ENCODE results near the gene C12orf75. TPM values are rescaled to one million over a fixed set of nuclear protein-coding genes. Genes with fewer than 3 reads are reported as not detected.
A peak's percentile ranks its signal among the peaks of the same experiment; 100 is the strongest.
"Not testable (repeated sequence)": the region's sequence is repeated elsewhere in the genome, so short reads cannot be mapped to it uniquely, and the experiment has no call there.

Gene C12orf75
- total and polyA plus RNA-seq, 4 donors, result 36.3 to 75.4 (median 47.3) TPM

- no CpG with 5 or more reads among the region's 1 CpG for WGBS (ENCODE audit: insufficient coverage)
- no peak overlapping the region for H3K4me3 ChIP-seq (ENCODE audit: low read depth, low read length)
- DNase-seq (ENCODE audit: low read depth in 4 of 6, low spot score in 6 of 6), result no peak
- no peaks in the 10 kb centered on the region for H3K9me3 ChIP-seq (ENCODE audit: control insufficient read depth, insufficient read depth, low read length)
- no peak overlapping the region for H3K27ac ChIP-seq (ENCODE audit: low read depth, low read length)
- H3K27me3 ChIP-seq (ENCODE audit: control insufficient read depth, insufficient read depth, low read length), result no peaks in the 10 kb centered on the region
- no peaks in the 10 kb centered on the region for H3K4me1 ChIP-seq (ENCODE audit: control insufficient read depth, insufficient read depth, low read length)
- H3K36me3 ChIP-seq (ENCODE audit: control insufficient read depth, insufficient read depth, low read length), result no peaks in the 10 kb centered on the region
Observed at GRCh38 chr12:105292705-105293104, 37.8 kb upstream of the C12orf75 start.

- Histone ChIP-seq H3K4me3 (ENCODE audit: low read depth, low read length) (no peak overlapping the region), H3K27me3 (ENCODE audit: control insufficient read depth, insufficient read depth, low read length) (no peaks in the 10 kb centered on the region), H3K9me3 (ENCODE audit: control insufficient read depth, insufficient read depth, low read length) (no peaks in the 10 kb centered on the region), H3K27ac (ENCODE audit: low read depth, low read length) (no peak overlapping the region), H3K4me1 (ENCODE audit: control insufficient read depth, insufficient read depth, low read length) (no peaks in the 10 kb centered on the region), H3K36me3 (ENCODE audit: control insufficient read depth, insufficient read depth, low read length) (no peaks in the 10 kb centered on the region)
- DNase-seq (ENCODE audit: low read depth in 4 of 6, low spot score in 6 of 6), result no peak
Observed at GRCh38 chr12:105293187-105293586, 37.3 kb upstream of the C12orf75 start.

DNA sequence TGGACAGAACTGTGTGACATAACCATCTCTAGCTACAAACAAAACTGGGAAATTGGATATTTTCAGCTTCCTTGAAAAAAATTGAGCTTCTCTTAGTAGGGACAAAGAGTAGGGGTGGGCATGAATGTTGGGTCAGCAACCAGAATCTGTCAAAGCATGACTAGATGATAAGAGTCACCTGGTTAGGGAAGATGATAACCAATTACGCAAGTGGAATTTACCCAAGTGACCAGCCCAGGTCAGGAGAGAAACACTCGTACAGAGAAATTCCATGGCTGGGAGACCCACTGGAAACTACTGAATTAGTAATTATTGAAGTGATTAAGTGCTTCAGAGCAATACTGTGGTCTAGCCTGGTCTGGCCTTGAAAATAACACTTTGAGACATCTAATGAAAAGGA is 36.3 kb upstream of the C12orf75 start:
- Histone ChIP-seq H3K27me3 (ENCODE audit: control insufficient read depth, insufficient read depth, low read length) (no peaks in the 10 kb centered on the region), H3K9me3 (ENCODE audit: control insufficient read depth, insufficient read depth, low read length) (no peaks in the 10 kb centered on the region), H3K4me3 (ENCODE audit: low read depth, low read length) (no peak overlapping the region), H3K4me1 (ENCODE audit: control insufficient read depth, insufficient read depth, low read length) (no peaks in the 10 kb centered on the region), H3K27ac (ENCODE audit: low read depth, low read length) (no peak overlapping the region), H3K36me3 (ENCODE audit: control insufficient read depth, insufficient read depth, low read length) (no peaks in the 10 kb centered on the region)
- no peak for DNase-seq (ENCODE audit: low read depth in 4 of 6, low spot score in 6 of 6)
- WGBS (ENCODE audit: insufficient coverage), result 100% methylated on average over 2 of the region's 2 CpGs

DNA sequence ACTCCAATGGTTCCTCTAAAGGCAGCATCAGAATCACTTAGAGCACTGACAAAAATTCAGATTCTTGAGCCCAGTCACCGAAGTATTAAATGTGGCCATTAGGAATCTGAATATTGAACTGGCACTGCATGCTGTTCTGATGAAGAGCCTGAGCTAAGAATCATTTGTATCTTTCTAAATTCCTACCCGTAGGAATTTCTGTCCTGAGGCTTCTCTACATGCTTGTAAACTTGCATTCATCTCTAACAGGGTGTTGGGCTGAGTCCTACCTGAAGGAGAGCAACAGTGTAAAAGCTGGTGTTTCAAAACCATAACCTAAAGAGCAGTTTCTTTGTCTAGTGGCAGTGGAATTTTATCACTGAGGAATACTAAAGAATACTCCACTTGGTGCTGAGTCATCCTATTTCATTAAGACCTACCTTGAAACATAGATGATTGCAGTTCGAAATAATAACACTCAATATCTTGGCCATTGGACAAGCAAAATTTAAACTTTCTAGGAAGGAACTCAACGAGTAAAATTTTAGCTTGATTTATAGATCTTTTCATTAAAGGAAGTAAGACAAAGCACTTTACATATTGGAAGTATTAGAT is 35.5 kb upstream of the C12orf75 start:
- Histone ChIP-seq H3K27me3 (ENCODE audit: control insufficient read depth, insufficient read depth, low read length) (no peaks in the 10 kb centered on the region), H3K4me1 (ENCODE audit: control insufficient read depth, insufficient read depth, low read length) (no peaks in the 10 kb centered on the region), H3K36me3 (ENCODE audit: control insufficient read depth, insufficient read depth, low read length) (no peaks in the 10 kb centered on the region), H3K4me3 (ENCODE audit: low read depth, low read length) (no peak overlapping the region), H3K27ac (ENCODE audit: low read depth, low read length) (no peak overlapping the region), H3K9me3 (ENCODE audit: control insufficient read depth, insufficient read depth, low read length) (no peaks in the 10 kb centered on the region)
- WGBS (ENCODE audit: insufficient coverage), result 83% methylated on average over 1 of the region's 4 CpGs
- no peak for DNase-seq (ENCODE audit: low read depth in 4 of 6, low spot score in 6 of 6)

- H3K4me1 ChIP-seq (ENCODE audit: control insufficient read depth, insufficient read depth, low read length), result no peaks in the 10 kb centered on the region
- H3K36me3 ChIP-seq (ENCODE audit: control insufficient read depth, insufficient read depth, low read length), result no peaks in the 10 kb centered on the region
- no peaks in the 10 kb centered on the region for H3K27me3 ChIP-seq (ENCODE audit: control insufficient read depth, insufficient read depth, low read length)
- 0% methylated on average over 1 of the region's 8 CpGs for WGBS (ENCODE audit: insufficient coverage)
- no peaks in the 10 kb centered on the region for H3K9me3 ChIP-seq (ENCODE audit: control insufficient read depth, insufficient read depth, low read length)
- H3K27ac ChIP-seq (ENCODE audit: low read depth, low read length), result no peak overlapping the region
- DNase-seq (ENCODE audit: low read depth in 4 of 6, low spot score in 6 of 6), result peak in 2 of 6 donors; percentile 19 to 22
- no peak overlapping the region for H3K4me3 ChIP-seq (ENCODE audit: low read depth, low read length)
Observed at GRCh38 chr12:105296116-105297089, 34.1 kb upstream of the C12orf75 start.

DNA sequence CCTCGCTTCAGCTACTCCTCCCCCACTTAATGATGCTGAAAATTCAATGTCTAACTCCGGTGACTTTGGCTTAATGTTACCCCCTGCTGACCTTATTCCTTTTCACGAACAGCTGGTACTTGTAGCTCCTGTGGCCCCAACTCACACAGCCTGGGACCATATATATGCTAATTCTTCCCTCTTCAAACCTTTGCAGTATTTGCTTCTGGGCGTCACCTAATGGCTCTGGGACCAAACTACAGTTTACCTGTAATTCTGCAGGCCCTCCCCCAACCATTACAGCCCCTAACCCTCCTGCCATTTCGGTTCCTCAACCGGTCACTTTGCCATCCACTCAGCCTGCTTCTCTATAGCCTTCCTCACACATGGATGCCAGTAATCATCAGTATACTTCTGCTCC is 29.6 kb upstream of the C12orf75 start:
- 83% methylated on average over 6 of the region's 6 CpGs for WGBS (ENCODE audit: insufficient coverage)
- DNase-seq (ENCODE audit: low read depth in 4 of 6, low spot score in 6 of 6), result no peak
- H3K36me3 ChIP-seq (ENCODE audit: control insufficient read depth, insufficient read depth, low read length), result no peaks in the 10 kb centered on the region

GRCh38 chr12:105301696-105302095 is 28.8 kb upstream of the C12orf75 start:
- DNase-seq (ENCODE audit: low read depth in 4 of 6, low spot score in 6 of 6), result peak in 1 of 6 donors; percentile 32
- H3K27me3 ChIP-seq (ENCODE audit: control insufficient read depth, insufficient read depth, low read length), result no peaks in the 10 kb centered on the region
- no peak overlapping the region for H3K27ac ChIP-seq (ENCODE audit: low read depth, low read length)
- H3K4me3 ChIP-seq (ENCODE audit: low read depth, low read length), result no peak overlapping the region
- no peaks in the 10 kb centered on the region for H3K36me3 ChIP-seq (ENCODE audit: control insufficient read depth, insufficient read depth, low read length)
- WGBS (ENCODE audit: insufficient coverage), result 80% methylated on average over 1 of the region's 5 CpGs
- H3K4me1 ChIP-seq (ENCODE audit: control insufficient read depth, insufficient read depth, low read length), result no peaks in the 10 kb centered on the region
- no peaks in the 10 kb centered on the region for H3K9me3 ChIP-seq (ENCODE audit: control insufficient read depth, insufficient read depth, low read length)

More for the DNA sequence above, 29.6 kb upstream of the C12orf75 start:
- H3K4me1 ChIP-seq (ENCODE audit: control insufficient read depth, insufficient read depth, low read length), result no peaks in the 10 kb centered on the region
- no peak overlapping the region for H3K4me3 ChIP-seq (ENCODE audit: low read depth, low read length)
- H3K27me3 ChIP-seq (ENCODE audit: control insufficient read depth, insufficient read depth, low read length), result no peaks in the 10 kb centered on the region
- H3K27ac ChIP-seq (ENCODE audit: low read depth, low read length), result no peak overlapping the region
- H3K9me3 ChIP-seq (ENCODE audit: control insufficient read depth, insufficient read depth, low read length), result no peaks in the 10 kb centered on the region

- H3K27me3 ChIP-seq (ENCODE audit: control insufficient read depth, insufficient read depth, low read length); H3K27ac ChIP-seq (ENCODE audit: low read depth, low read length); DNase-seq (ENCODE audit: low read depth in 4 of 6, low spot score in 6 of 6); H3K4me3 ChIP-seq (ENCODE audit: low read depth, low read length); H3K9me3 ChIP-seq (ENCODE audit: control insufficient read depth, insufficient read depth, low read length); H3K36me3 ChIP-seq (ENCODE audit: control insufficient read depth, insufficient read depth, low read length); H3K4me1 ChIP-seq (ENCODE audit: control insufficient read depth, insufficient read depth, low read length): not testable (repeated sequence)
- 89% methylated on average over 1 of the region's 7 CpGs for WGBS (ENCODE audit: insufficient coverage)
Observed at GRCh38 chr12:105302986-105303385, 27.5 kb upstream of the C12orf75 start.

DNA sequence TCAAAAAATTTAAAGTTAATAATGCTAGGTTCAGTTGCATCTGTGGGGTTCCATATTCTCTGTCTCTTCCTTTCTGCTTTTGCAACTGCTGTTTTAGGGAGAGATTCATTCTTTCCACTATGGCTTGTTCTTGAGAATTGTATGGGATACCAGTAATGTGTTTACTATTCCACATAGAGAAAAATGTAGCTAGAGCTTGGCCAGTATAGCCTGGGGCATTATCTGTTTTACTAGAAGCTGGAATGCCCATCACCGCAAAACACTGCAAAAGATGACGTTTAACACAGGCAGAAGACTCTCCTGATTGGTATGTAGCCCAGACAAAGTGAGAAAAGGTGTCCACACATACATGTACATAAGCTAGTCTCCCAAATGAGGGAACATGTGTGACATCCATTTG is 25.9 kb upstream of the C12orf75 start:
- not testable (repeated sequence) for H3K4me3 ChIP-seq (ENCODE audit: low read depth, low read length); H3K36me3 ChIP-seq (ENCODE audit: control insufficient read depth, insufficient read depth, low read length); H3K9me3 ChIP-seq (ENCODE audit: control insufficient read depth, insufficient read depth, low read length); H3K4me1 ChIP-seq (ENCODE audit: control insufficient read depth, insufficient read depth, low read length); DNase-seq (ENCODE audit: low read depth in 4 of 6, low spot score in 6 of 6); H3K27ac ChIP-seq (ENCODE audit: low read depth, low read length); H3K27me3 ChIP-seq (ENCODE audit: control insufficient read depth, insufficient read depth, low read length)
- WGBS (ENCODE audit: insufficient coverage), result no CpG with 5 or more reads among the region's 2 CpGs
